Effector memory CD4-positive, alpha-beta T cell (primary cell): ENCODE data around the gene CRTC3.

ENCODE experiments used
- DNase-seq, 3 donors: peaks; one replicate each; pipeline ENCODE4 v3.0.0-alpha.2; 2020
- H3K27ac ChIP-seq: 2 replicates; pipeline ENCODE4 v1.7.0; 2013; ENCODE audit warnings: mild to moderate bottlenecking, low read length, moderate library complexity; ENCODE audit not compliant: insufficient read depth, poor library complexity, severe bottlenecking
- H3K27me3 ChIP-seq: replicated peaks from 2 replicates; pipeline ENCODE4 v1.7.0; 2013; ENCODE audit warnings: mild to moderate bottlenecking, low read length; ENCODE audit not compliant: insufficient read depth, control insufficient read depth, poor library complexity, severe bottlenecking
- H3K36me3 ChIP-seq: 2 replicates; pipeline ENCODE4 v1.7.0; 2013; ENCODE audit warnings: mild to moderate bottlenecking, low read length, moderate library complexity; ENCODE audit not compliant: control insufficient read depth, insufficient read depth
- H3K4me1 ChIP-seq: 2 replicates; pipeline ENCODE4 v1.7.0; 2013; ENCODE audit warnings: low read length, mild to moderate bottlenecking; ENCODE audit not compliant: control insufficient read depth, insufficient read depth, poor library complexity, severe bottlenecking
- H3K4me3 ChIP-seq: 2 replicates; pipeline ENCODE4 v1.7.0; 2013; ENCODE audit warnings: low read length, low read depth, mild to moderate bottlenecking; ENCODE audit not compliant: insufficient read depth, poor library complexity, severe bottlenecking
- H3K9me3 ChIP-seq: 2 replicates; pipeline ENCODE4 v1.7.0; 2013; ENCODE audit warnings: mild to moderate bottlenecking, low read length, moderate library complexity; ENCODE audit not compliant: control insufficient read depth

The CRTC3 gene

DNA sequence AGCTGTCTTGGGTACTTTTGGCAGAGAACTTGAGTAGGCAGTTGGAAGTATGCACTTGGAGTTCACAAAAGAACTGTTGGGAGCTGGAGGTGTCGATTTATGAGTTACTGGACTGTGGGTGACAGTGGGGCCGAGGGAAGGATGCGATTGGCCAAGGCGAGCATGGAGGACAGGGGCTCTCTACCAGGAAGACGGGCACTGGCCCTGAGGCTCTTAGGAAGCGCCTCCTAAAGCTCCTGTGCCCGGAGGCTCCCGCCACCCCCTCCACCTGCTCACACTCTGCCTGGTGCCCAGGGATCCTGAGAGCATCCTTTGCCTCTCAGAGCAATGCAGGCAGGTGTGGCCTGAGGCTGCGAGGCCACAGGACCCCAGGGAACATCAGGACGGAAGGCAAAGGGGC is 69.0 kb downstream of the CRTC3 start:
- Histone ChIP-seq H3K27ac (peak overlapping the region; percentile 59), H3K4me3 (no peak overlapping the region)

DNA sequence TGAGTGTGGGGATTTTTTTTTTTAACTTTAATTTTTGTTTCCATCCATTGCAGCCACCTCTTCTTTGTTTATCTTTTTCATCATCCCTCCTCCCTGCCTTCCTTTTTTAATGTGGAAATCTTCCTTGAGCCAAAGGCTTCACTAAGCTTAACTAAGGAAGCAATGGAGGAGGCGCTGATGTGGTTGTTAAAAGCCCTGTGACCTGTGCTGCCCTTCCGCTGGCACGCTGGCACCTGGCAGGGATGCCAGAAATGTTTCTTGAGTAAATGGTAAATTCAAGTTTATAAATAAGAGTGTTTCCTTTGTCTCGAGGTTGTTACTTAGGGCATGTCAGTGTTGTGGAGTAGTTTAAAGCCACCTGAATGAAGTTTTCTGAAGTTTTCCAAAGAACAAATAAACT is 69.4 kb downstream of the CRTC3 start:
- no peak for DNase-seq
- Histone ChIP-seq H3K27me3 (no peaks in the 10 kb centered on the region), H3K36me3 (peaks cover 7% of the 10 kb centered on the region), H3K4me1 (peaks cover 46% of the 10 kb centered on the region), H3K9me3 (no peaks in the 10 kb centered on the region), H3K4me3 (no peak overlapping the region), H3K27ac (peak overlapping the region; percentile 5)

More for the DNA sequence above, 69.0 kb downstream of the CRTC3 start:
- DNase-seq: no peak
- Histone ChIP-seq H3K36me3 (peaks cover 7% of the 10 kb centered on the region), H3K4me1 (peaks cover 50% of the 10 kb centered on the region), H3K9me3 (no peaks in the 10 kb centered on the region), H3K27me3 (no peaks in the 10 kb centered on the region)

DNA sequence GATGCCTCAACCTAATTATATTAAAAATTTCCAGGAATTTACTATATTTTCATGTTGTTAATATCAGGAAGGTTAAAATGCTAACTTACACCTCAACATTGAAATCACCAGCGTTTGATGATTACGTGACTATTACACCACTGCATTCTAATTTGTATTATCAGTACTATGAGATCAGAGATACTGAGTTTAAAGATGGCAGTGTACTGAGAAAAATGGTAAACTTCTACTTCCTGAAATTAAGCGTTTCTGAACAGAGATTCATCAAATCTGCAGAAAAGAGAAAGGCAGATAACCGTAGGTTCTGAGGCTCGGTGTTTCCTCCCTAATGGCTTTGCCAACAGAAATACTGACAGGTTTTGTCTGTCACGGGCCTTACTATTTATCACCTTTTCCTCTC is 69.9 kb downstream of the CRTC3 start:
- peaks cover 41% of the 10 kb centered on the region for H3K4me1 ChIP-seq
- H3K9me3 ChIP-seq: no peaks in the 10 kb centered on the region
- no peak for DNase-seq
- H3K4me3 ChIP-seq: no peak overlapping the region
- H3K27me3 ChIP-seq: no peaks in the 10 kb centered on the region
- peaks cover 7% of the 10 kb centered on the region for H3K36me3 ChIP-seq
- peak overlapping the region; percentile 5 for H3K27ac ChIP-seq

DNA sequence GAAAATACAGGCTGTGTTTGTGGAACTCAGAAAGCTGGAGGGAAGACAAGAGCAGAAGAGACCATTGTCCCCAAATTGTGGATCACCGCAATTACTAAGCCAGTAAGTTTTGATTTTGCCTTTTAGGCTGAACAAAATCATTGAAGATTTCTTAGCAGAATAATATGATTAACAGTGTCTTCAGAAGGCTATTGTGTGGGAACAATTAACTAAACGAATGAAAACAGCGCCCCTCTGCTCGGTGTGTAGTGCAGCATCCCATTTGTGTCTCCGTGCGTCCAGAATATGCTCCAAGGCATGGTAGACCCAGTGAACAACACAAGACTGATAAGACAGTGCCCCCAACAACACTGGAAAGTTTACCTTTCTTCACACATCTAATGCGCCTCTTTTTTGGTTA is 71.2 kb downstream of the CRTC3 start:
- H3K27ac ChIP-seq: no peak overlapping the region
- no peaks in the 10 kb centered on the region for H3K27me3 ChIP-seq
- H3K36me3 ChIP-seq: peaks cover 7% of the 10 kb centered on the region
- DNase-seq: no peak
- H3K4me1 ChIP-seq: peaks cover 30% of the 10 kb centered on the region
- no peaks in the 10 kb centered on the region for H3K9me3 ChIP-seq
- H3K4me3 ChIP-seq: no peak overlapping the region

DNA sequence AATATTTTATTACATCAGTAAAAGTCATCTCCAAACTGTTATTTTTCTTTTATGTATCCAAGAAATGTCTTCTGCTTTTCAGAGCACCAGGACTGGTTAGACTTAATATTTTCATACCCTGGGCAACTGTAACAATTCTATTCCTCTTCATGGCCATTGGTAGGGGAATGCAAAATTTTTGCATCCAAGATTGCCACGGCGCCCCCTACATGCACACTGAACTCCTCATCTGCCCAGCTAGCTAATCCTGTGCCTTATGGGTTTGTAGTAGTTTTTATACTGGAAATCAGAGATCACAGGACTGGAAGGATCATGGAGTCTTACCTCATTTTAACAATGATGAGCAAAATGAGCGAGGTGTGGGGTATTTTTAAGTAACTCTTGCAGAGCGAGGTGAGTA is 74.2 kb downstream of the CRTC3 start:
- Histone ChIP-seq H3K4me3 (no peak overlapping the region), H3K27ac (no peak overlapping the region), H3K4me1 (peaks cover 4% of the 10 kb centered on the region), H3K27me3 (no peaks in the 10 kb centered on the region), H3K36me3 (peaks cover 22% of the 10 kb centered on the region), H3K9me3 (no peaks in the 10 kb centered on the region)
- DNase-seq: no peak

DNA sequence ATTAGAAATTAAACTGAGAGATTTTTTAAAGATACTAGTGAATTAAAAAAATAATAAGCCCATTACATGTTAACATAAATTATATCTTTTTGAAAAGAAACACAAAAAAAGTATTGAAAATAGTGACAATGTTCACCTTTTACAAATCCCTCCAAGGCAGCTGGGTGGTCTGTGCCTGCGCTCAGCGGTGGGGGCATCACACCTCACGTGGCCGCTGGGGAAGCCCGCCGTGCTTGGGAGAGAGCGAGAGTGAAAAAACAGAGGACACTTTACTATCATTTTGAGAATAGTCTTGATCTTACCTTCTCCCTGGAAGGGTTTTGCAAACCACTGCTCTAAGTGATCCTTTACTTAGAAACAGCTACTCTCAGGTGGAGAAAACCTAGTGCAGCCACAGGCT is 76.9 kb downstream of the CRTC3 start:
- Histone ChIP-seq H3K4me3 (no peak overlapping the region), H3K27ac (no peak overlapping the region), H3K9me3 (no peaks in the 10 kb centered on the region), H3K27me3 (no peaks in the 10 kb centered on the region), H3K4me1 (no peaks in the 10 kb centered on the region), H3K36me3 (peaks cover 25% of the 10 kb centered on the region)
- no peak for DNase-seq

DNA sequence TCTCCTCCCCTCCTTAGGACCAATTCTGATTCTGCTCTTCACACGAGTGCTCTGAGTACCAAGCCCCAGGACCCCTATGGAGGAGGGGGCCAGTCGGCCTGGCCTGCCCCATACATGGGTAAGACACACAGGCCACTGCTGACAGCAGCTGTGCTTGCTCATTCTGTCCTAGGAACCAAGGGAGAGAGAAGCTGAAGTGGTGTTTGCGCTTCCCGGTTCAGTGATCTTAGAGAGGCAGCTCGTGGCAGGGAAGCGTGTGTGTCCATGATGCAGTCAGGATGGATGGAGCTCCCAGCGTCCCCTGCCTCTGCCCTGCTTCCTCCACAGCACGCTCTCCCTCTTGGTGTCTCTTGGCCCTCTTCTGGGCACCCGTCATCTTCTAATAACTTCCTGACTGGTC is 77.6 kb downstream of the CRTC3 start:
- no peak for DNase-seq
- peaks cover 21% of the 10 kb centered on the region for H3K36me3 ChIP-seq
- H3K9me3 ChIP-seq: no peaks in the 10 kb centered on the region
- H3K4me1 ChIP-seq: no peaks in the 10 kb centered on the region
- no peak overlapping the region for H3K4me3 ChIP-seq
- no peak overlapping the region for H3K27ac ChIP-seq
- no peaks in the 10 kb centered on the region for H3K27me3 ChIP-seq

DNA sequence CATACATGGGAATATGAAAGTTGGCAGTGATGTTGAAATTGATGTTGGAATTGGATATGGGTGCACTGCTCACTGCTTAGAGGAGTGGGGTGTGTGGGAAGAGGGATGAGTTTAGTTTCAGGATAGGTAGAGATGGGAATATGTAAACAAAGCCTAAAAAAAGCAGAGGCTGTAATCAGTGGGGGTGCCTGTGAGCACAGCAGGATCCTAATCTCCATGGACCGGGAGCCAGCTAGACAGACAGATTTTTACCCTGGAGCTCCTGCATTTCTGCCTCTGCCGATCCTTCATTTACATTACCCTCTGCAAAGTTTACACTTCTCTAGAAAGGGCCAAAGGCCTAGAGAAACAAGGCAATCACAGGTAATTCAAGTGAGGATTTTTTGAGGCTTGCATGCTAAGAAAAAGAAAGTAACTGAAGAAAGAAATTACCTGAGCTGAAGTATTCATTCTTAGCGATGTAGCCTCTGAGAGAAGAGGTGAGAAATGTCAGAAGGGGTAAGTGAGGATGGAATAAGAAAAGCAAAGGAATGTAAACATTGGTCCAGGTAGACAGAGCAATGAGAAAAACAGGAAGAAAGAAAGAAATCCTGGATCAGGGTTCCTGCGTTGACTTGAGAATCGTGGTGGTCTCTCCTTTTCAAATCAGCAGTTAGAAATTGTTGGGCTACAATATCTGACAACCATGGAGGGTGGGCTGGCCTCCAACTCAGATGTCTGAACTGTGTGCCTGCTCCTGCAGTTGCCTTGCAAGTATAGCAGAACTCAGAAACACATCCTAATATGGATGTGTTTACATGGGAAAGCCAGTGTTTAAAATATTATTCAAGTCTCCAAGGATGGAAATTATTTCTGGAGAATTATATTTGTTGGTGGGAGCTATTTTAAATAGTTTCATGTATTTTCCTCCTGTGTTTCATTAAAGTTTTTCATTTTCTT is 79.8 kb downstream of the CRTC3 start:
- no peak overlapping the region for H3K4me3 ChIP-seq
- H3K4me1 ChIP-seq: no peaks in the 10 kb centered on the region
- H3K27ac ChIP-seq: no peak overlapping the region
- no peaks in the 10 kb centered on the region for H3K9me3 ChIP-seq
- DNase-seq: no peak
- H3K36me3 ChIP-seq: peaks cover 21% of the 10 kb centered on the region
- H3K27me3 ChIP-seq: no peaks in the 10 kb centered on the region

DNA sequence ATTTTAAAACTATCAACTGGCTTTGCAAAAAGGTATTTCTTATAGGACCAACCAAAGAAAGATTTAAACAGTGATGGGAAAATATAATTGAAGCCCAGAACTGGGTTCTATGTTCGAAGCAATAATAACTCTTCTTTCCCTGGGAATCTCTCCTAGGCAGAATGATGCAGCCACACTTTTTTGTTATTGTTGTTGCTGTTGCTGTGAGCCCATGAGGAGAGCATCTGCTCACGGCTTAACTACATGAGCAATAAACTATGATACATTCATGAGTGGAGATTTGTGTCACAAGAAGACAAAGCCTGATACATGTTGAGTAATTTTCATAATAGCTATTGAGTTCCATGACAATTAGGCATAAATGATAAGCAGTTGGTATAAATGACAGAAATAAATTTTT is 80.5 kb downstream of the CRTC3 start:
- Histone ChIP-seq H3K9me3 (no peaks in the 10 kb centered on the region), H3K36me3 (peaks cover 21% of the 10 kb centered on the region), H3K4me1 (no peaks in the 10 kb centered on the region), H3K4me3 (no peak overlapping the region), H3K27me3 (no peaks in the 10 kb centered on the region), H3K27ac (no peak overlapping the region)
- no peak for DNase-seq

DNA sequence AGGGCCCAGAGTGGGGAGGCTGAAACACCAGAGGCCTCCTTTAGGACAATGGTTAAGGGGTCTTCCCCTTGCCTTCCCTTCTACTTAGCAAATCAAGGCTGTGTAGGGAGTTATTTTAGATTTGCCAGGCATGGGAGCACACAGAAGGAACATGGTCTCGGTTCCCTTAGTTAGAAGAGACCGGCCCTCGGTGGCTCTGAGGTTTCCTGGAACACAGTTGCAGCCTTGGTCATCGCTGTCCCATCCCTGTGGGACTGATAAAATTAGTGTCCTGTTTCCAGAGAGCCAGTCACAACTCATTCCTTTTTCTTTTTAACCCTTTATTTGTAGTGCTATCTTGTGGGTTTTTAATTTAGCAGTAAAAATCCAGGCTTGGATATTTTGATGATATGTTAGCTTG is 81.4 kb downstream of the CRTC3 start:
- Histone ChIP-seq H3K27ac (no peak overlapping the region), H3K4me1 (no peaks in the 10 kb centered on the region), H3K9me3 (no peaks in the 10 kb centered on the region), H3K4me3 (no peak overlapping the region), H3K27me3 (no peaks in the 10 kb centered on the region), H3K36me3 (peaks cover 23% of the 10 kb centered on the region)
- DNase-seq: no peak
